ENCODE results near the gene ABHD16A. TPM values are rescaled to one million over a fixed set of nuclear protein-coding genes. Genes with fewer than 3 reads are reported as not detected.

The ABHD16A gene
- polyA plus RNA-seq, 1 donor from 2014 or later = 130 TPM

DNA sequence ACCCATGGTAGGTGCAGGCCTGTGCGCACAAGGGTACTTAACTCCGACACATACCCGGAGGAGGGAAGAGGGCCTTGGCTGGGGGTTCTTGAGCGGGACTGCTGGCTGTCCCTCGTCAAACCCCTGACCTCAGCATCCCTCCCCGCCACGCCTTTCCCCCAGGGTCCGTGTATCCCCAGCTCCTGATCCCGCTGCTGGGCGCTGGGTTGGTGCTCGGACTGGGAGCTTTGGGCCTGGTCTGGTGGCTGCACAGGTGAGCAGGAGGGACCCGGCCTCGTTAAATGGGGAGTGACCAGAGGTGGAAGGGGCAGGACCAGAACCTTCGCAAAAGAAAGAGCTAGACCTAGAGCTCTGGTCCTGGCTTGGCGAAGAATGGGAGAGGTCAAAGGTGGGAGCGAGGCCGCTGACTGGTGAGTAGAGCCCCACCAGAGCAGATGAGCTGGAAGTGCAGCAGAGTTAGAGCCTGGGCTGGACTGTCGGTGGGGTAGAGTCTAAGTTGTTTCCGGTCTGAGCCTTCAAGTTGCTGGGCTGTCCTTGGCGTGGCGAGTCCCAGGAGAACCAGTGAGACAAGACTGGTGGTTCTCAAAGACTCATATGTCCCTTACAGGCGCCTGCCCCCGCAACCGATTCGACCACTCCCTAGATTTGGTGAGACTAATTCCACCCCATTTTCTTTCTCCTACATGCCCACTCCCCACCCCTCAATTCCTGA lies 21.0 kb upstream of the ABHD16A start:
- H3K9me2 ChIP-seq (ENCODE audit: insufficient read depth, low read length) = no peaks in the 10 kb centered on the region
- H3K36me3 ChIP-seq (ENCODE audit: insufficient read depth, low read length) = no peaks in the 10 kb centered on the region

DNA sequence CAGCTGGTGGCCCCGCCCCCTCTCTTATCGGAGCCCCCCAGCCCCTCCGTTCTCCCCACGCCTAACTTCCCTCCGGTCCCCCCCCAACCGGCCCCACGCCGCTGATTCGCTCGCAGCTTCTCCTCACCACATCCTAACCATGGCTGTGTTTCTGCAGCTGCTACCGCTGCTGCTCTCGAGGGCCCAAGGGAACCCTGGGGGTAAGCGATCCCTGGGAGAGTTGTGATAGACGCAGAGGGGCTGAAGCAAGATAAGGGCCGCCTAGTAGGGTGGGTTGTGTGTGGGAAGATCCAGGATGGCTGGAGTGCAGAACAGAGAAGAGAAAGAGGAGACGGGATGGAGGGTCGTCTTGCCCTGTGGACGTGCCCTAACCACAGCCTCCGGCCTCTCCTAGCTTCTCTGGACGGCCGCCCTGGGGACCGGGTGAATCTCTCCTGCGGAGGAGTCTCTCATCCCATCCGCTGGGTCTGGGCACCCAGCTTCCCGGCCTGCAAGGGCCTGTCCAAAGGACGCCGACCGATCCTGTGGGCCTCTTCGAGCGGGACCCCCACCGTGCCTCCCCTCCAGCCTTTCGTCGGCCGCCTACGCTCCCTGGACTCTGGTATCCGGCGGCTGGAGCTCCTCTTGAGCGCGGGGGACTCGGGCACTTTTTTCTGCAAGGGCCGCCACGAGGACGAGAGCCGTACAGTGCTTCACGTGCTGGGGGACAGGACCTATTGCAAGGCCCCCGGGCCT lies 20.3 kb upstream of the ABHD16A start, which contains the start of gene MPIG6B:
Gene MPIG6B, plus strand, starts transcription at position 129 of the 735 bp plus-strand sequence. Its CDS starts 11 bp downstream, at position 140.
- Histone ChIP-seq H3K4me2 (ENCODE audit: low read length) (no peak within 1 kb of the TSS), H3K9ac (ENCODE audit: low read length) (no peak within 1 kb of the TSS), H3F3A (ENCODE audit: insufficient read depth, low read length, poor library complexity, severe bottlenecking) (no peaks in the 10 kb centered on the region), H3K9me3 (ENCODE audit: low read length) (no peaks in the 10 kb centered on the region), H3K9me2 (ENCODE audit: insufficient read depth, low read length) (no peaks in the 10 kb centered on the region), H3K27me3 (ENCODE audit: insufficient read depth, low read depth, low read length) (no peaks in the 10 kb centered on the region), H3K27ac (ENCODE audit: low read length) (no peak within 1 kb of the TSS), H4K20me1 (ENCODE audit: insufficient read depth) (no peaks in the 10 kb centered on the region), H3K79me2 (replicated peaks; ENCODE audit: insufficient read depth, low read length) (no peaks in the 10 kb centered on the region), H3K36me3 (ENCODE audit: insufficient read depth, low read length) (no peaks in the 10 kb centered on the region), H2AFZ (ENCODE audit: low read depth, low read length) (no peak within 1 kb of the TSS), H3K4me3 (ENCODE audit: low read length) (no peak within 1 kb of the TSS)
- TF ChIP-seq TAF1 (IDR thresholded peaks at IDR 0.05; ENCODE audit: low read depth) (no peak), RAD21 (conservative IDR thresholded peaks at IDR 0.05) (no peak), POLR2AphosphoS5 (IDR thresholded peaks at IDR 0.05) (no peak), EP300 (conservative IDR thresholded peaks at IDR 0.05; ENCODE audit: poor library complexity, severe bottlenecking) (no peak), MXI1 (conservative IDR thresholded peaks at IDR 0.05; ENCODE audit: poor library complexity, severe bottlenecking) (no peak), SMC3 (conservative IDR thresholded peaks at IDR 0.05; ENCODE audit: poor library complexity) (no peak), EZH2 (IDR thresholded peaks at IDR 0.05; ENCODE audit: borderline replicate concordance, insufficient read depth, low read length, poor library complexity, severe bottlenecking) (no peak)
- TF ChIP-seq, protein P1, sequence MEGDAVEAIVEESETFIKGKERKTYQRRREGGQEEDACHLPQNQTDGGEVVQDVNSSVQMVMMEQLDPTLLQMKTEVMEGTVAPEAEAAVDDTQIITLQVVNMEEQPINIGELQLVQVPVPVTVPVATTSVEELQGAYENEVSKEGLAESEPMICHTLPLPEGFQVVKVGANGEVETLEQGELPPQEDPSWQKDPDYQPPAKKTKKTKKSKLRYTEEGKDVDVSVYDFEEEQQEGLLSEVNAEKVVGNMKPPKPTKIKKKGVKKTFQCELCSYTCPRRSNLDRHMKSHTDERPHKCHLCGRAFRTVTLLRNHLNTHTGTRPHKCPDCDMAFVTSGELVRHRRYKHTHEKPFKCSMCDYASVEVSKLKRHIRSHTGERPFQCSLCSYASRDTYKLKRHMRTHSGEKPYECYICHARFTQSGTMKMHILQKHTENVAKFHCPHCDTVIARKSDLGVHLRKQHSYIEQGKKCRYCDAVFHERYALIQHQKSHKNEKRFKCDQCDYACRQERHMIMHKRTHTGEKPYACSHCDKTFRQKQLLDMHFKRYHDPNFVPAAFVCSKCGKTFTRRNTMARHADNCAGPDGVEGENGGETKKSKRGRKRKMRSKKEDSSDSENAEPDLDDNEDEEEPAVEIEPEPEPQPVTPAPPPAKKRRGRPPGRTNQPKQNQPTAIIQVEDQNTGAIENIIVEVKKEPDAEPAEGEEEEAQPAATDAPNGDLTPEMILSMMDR (IDR thresholded peaks at IDR 0.05; ENCODE audit: poor library complexity, severe bottlenecking) = no peak
- TF ChIP-seq, protein P2, sequence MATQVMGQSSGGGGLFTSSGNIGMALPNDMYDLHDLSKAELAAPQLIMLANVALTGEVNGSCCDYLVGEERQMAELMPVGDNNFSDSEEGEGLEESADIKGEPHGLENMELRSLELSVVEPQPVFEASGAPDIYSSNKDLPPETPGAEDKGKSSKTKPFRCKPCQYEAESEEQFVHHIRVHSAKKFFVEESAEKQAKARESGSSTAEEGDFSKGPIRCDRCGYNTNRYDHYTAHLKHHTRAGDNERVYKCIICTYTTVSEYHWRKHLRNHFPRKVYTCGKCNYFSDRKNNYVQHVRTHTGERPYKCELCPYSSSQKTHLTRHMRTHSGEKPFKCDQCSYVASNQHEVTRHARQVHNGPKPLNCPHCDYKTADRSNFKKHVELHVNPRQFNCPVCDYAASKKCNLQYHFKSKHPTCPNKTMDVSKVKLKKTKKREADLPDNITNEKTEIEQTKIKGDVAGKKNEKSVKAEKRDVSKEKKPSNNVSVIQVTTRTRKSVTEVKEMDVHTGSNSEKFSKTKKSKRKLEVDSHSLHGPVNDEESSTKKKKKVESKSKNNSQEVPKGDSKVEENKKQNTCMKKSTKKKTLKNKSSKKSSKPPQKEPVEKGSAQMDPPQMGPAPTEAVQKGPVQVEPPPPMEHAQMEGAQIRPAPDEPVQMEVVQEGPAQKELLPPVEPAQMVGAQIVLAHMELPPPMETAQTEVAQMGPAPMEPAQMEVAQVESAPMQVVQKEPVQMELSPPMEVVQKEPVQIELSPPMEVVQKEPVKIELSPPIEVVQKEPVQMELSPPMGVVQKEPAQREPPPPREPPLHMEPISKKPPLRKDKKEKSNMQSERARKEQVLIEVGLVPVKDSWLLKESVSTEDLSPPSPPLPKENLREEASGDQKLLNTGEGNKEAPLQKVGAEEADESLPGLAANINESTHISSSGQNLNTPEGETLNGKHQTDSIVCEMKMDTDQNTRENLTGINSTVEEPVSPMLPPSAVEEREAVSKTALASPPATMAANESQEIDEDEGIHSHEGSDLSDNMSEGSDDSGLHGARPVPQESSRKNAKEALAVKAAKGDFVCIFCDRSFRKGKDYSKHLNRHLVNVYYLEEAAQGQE (IDR thresholded peaks at IDR 0.05; ENCODE audit: borderline replicate concordance) = no peak

More for the DNA sequence above, 21.0 kb upstream of the ABHD16A start:
- no peak overlapping the region for H3K4me3 ChIP-seq (ENCODE audit: low read length)
- peaks cover 6% of the 10 kb centered on the region for H3K79me2 ChIP-seq (replicated peaks; ENCODE audit: insufficient read depth, low read length)
- no peak overlapping the region for H3K9ac ChIP-seq (ENCODE audit: low read length)
- no peaks in the 10 kb centered on the region for H3K9me3 ChIP-seq (ENCODE audit: low read length)
- H3K27ac ChIP-seq (ENCODE audit: low read length) = no peak overlapping the region
- H3K4me2 ChIP-seq (ENCODE audit: low read length) = no peak overlapping the region
- H4K20me1 ChIP-seq (ENCODE audit: insufficient read depth) = no peaks in the 10 kb centered on the region
- H3F3A ChIP-seq (ENCODE audit: insufficient read depth, low read length, poor library complexity, severe bottlenecking) = no peaks in the 10 kb centered on the region
- H2AFZ ChIP-seq (ENCODE audit: low read depth, low read length) = no peak overlapping the region
- H3K27me3 ChIP-seq (ENCODE audit: insufficient read depth, low read depth, low read length) = no peaks in the 10 kb centered on the region
- TF ChIP-seq, protein P2 (IDR thresholded peaks at IDR 0.05; ENCODE audit: borderline replicate concordance) = no peak
- TF ChIP-seq MXI1 (conservative IDR thresholded peaks at IDR 0.05; ENCODE audit: poor library complexity, severe bottlenecking) = no peak
- TF ChIP-seq RAD21 (conservative IDR thresholded peaks at IDR 0.05) = no peak
- TF ChIP-seq, protein P1 (IDR thresholded peaks at IDR 0.05; ENCODE audit: poor library complexity, severe bottlenecking) = no peak
- no peak for TF ChIP-seq POLR2AphosphoS5 (IDR thresholded peaks at IDR 0.05)

All from neural cell (in vitro differentiated cells).